HG02571 (cell line): ENCODE measurements around the gene LXN.

Experiments used
- ATAC-seq: cut with Tn5 transposase; IDR thresholded peaks from one replicate; pipeline ENCODE4 v1.9.1; 2021; ENCODE audit warnings: mild to moderate bottlenecking, moderate library complexity; ENCODE audit not compliant: unreplicated experiment

Gene LXN

DNA sequence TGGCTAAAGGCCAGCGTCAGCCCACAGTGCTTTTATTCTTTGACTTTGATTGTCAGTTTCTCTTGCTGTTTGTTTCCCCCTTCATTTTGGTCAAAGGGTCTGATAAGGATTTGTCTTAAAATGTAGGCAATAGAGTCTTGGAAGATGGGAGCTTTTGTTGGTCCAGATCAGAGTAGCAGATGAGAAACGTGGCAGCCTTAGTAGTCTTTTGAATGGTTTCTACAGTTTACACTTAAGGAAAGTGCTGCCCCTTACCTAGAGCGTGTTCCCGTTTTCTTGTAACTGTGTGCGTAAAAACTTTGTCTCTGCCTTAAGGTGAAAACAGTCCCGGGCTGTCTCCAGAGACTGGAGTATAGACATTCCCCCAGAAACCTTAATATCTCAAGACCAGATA lies 630 bp downstream of the LXN start:
- ATAC-seq = peak; percentile 8

DNA sequence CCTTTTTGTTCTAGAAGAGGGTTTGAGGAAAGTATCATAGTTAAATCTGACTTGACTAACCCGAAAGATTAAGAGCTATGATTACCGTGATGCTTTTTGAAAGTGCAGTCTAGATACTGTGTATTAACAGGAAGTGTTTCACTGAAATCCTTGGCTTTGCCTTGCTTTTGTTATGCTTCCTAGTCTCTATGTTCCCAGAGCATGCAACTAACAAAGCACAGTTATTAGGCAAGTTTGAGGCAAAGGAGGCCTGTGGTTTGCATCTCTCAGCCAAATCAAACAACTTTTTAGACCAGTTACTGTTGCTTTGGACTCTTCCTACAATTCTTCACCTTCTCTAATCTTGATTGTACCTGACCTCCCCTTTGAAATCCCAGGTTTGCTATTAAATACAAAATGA lies 3.9 kb downstream of the LXN start:
- no peak for ATAC-seq

DNA sequence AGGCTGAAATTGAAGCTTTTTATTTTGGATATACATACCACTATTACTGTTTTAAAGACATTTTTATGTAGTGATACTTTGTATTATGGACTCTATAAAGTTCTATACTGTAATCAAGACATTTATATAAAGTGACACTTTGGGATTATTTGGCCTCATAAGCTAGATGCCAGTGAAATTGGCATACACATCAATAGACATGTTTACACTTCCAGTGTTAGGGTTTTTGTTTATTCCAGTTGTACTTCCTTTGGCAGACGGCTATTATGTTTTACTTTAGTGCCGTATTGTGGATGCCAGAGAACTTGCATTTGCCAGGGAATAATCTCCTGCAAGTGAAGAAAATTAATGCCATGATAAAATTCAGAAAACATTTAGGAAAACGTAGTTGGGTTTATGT lies 6.0 kb downstream of the LXN start:
- no peak for ATAC-seq

DNA sequence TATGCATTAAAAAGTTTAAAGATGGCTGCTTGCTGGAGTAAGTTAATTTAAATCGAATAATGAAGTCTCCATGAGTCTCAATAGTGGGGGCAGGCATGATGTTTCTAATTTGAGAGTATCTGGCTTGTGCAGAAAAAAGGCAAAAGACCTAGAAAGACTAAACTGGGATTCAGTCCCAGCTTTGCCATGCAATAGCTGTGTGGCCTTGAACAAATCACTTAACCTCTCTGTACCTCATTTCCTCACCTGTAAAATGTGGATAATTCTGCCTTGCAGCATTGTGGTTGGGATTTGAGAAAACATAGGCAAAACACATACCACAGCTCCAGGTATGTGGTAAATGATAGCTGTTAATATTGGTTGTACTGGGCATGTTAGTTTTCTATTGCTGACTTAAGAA lies 8.6 kb downstream of the LXN start:
- no peak for ATAC-seq

DNA sequence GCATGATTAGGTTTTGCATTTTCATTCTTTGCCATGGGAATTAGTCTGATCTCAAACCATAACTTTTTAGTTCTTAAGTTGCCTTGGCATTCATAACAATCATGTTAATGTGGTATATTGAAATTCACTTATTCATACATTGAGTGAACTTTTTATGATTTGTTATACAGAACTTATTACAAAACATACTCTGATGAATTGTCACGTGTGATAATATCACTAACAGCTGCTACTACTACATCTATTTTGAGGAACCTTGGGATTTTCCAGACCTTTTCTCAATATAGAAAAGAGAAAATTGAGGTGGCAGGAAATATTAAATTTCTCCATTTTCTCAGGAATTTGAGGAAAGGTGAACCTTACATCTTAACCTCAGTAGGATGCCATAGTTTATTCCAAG lies 9.2 kb downstream of the LXN start:
- no peak for ATAC-seq

DNA sequence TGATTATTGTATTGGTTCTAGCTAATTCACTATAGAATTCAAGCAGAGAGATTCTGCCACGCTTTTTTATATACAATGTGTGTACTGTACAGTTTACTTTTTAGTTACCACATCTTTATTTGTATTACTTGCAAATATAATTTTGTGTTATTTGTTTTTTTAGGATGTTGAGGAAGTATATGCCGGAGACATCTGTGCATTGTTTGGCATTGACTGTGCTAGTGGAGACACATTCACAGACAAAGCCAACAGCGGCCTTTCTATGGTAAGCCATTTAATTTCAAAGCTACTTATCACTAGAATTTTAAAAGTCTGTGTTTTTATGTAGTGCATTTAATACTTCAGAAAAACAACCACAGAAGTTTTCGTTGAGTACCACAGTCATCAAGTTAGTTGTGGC lies 11.7 kb downstream of the LXN start:
- no peak for ATAC-seq

DNA sequence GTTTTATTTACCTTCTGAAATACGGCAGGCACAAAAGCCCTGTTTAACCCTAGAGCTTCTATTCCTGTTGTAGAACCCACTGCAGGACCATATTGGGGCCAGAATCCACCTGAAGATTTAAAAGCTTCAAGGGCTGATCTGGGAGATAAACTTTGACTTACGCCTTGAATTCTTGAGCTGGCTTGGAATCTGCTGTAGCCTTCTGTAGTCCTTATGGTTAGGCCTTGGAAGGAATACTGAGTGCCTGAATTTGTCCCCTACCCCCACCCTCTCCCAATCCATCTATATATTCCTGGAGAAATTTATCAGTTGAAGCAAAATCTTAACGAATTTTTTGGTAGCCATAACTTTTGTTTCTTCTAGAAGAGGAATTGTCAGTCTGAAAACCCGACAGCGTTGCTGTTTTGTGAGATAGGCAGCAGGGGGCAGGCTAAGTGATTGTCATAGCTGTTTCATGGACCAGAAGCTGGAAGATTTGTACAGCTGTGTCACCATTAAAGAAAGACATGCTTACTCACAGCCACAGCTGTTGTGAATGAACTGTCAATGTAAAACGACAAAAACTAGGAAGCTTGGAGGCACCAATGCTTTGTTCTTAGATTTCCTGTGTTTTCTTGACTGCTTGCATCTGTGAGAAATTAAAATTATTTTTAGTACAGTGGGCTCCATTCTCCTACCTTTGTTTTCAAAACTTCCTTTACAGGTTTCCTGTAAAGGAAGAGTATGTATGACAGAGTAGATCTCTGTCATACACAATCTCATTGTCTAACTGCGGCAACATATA lies 12.8 kb downstream of the LXN start:
- ATAC-seq = peak; percentile 87

DNA sequence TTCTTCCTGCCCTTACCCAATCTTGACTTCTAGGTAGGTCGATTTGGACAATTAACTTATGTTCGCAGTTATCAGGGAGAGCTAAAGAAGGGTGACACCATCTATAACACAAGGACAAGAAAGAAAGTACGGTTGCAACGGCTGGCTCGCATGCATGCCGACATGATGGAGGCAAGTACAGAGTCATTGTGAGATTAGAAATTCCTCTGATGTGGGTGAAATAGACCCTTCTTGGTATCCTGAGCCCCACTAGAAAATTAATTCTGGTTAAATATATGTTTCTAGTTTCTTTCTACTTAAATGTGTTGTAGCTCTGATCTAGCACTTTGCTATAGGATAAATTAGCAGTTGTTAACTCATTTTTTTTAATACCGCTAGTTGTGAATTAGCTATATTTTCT lies 13.6 kb downstream of the LXN start:
- ATAC-seq = no peak

DNA sequence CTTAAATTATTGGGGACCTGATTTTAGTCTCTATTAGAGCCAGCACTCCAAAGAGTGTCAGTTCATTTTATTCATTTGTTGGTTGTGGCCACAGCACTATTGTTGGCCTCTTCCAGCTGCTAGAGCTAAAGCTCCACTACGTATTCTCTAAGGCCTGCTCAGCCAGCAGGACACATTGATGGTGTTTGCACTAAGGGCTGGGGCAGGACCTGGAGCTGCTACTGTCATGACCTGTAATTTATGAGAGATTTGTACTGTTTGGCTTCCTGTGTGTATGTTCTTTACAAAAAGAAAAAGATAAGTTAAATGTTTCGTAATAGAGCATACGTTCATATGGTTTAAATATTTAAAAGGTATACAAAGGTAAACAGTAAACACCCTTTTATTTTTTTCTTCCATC lies 20.0 kb downstream of the LXN start:
- no peak for ATAC-seq

DNA sequence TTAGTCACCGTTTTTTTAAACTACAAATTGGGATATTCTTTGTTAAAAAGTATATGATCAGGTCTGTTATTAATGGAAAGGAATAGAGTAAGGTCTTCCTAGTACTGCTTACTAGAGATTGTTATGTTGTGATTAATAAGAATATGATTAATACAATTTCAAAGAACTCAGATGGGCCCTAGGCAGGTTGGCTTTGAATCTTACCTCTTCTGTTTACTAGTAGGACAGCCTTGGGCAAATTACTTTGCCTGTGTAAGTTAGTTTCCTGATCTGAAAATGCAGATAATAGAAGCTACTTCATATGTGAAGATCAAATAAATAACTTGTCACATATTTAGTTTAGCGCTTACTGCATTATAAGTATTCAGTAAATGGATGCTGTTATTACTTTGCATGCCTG lies 21.3 kb downstream of the LXN start:
- no peak for ATAC-seq

DNA sequence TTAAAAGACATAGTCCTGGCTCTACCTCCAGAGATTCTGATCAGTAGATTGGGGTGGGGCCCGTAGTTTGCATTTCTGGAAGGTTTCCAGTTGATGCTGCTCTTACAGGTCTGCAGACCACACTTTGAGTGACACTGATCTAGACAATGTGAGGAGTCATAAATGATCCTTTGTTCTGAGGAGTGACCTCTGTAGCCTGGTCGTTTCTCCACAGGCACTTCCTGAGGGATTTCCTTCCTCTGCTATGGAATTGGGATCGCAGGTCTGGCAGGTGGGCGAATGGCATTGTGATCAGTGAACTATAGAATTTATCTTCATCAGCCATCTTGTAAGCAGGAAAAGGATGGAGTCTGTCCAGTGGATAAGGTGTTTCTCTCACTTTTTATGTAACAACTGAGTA lies 22.7 kb downstream of the LXN start:
- no peak for ATAC-seq

DNA sequence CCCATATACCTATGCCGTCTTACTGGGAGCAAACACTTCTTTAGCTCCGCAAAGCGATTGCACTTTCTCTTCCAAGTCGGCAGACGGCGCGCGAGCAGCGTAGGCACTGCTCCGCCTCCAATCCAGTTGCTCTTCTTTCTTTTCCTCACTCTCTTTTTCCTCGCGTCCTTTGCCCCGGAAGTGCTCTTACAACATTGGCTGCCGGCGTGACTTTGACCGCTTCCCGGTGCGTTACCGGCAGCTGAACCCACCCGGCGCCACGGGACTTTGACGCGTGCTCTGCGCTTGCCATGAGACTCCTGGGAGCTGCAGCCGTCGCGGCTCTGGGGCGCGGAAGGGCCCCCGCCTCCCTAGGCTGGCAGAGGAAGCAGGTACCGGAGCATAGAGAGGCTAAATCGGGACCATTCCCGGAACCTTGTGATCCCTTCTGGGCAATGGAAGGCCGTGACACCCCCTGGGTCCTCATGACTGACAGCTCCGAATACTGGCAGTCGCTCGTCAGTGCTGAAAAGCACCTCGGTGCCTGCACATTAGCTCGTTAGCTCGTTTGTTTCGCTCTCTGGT lies 28.0 kb downstream of the LXN start, which contains the start of gene GFM1:
Gene GFM1 (plus strand): TSS at position 183 of the 564 bp plus-strand sequence. CDS start 108 bp downstream, at position 291.
- peak; percentile 99 for ATAC-seq

DNA sequence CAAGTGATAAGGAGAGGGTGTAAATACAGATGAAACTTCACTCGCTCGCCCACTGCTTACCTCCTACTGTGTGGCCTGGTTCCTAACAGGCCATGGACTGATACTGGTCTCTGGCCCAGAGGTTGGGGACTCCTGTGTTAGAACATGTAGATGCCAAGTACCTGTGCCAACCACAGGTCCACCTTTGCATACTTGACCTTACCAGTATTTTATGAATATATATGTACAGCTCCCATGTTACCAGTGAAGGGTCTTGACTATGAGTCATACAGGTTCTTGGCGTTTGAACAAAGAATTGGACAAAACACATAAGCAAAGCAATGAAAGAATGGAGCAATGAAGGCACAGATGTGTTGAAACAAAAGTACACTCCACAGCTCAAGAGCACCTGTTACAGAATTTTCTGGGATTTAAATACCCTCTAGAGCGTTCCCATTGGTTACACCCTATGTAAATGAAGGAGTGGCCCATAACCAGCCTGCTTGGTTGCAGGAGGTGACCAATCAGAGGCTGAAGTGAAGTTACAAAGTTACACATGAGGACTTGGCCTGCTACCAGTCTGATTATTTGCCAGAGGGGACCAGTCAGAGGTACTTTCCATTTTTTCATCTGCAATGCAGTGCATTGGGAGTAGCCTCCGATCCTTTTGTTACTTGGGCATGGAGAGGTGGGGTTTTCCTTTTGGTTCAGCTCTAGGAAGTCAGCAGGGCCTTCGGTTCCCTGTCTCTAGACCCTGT lies 29.8 kb downstream of the LXN start:
- ATAC-seq = no peak

DNA sequence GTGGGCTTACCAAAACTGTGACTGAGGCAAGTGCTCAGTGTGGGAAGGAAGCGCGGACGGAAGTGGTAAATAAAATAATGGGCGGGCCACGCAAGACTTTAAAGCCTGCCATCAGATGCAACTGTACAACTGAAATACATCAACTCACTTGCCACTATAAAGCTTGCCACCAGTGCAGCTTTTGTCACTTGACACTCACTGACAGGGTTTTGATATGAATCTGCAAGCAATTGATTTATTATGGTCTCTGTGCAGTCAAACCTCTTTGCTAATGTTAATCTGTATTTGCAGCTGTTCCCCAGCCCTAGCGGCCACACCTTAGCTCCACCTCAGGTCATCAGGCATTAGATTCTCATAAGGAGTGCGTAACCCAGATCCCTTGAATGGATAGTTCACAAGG lies 30.4 kb downstream of the LXN start:
- no peak for ATAC-seq

DNA sequence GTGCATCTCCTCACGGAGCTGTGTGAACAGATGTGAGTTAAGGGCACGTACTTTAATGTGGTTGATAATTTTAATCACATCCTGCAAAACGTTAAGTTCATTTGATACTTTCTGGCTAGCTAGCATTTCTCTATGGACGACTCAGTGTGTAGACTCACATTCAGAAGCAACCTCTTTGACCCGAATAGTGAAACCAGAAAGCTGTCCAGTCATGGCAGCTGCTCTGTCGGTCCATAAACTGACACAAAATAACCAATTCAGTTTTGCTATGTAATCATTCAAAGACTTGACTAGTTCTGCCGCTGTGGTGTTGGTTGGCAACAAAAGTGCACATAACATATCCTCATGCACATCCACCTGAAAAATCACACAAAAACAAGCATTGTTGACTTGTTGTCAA lies 31.8 kb downstream of the LXN start:
- ATAC-seq = no peak

DNA sequence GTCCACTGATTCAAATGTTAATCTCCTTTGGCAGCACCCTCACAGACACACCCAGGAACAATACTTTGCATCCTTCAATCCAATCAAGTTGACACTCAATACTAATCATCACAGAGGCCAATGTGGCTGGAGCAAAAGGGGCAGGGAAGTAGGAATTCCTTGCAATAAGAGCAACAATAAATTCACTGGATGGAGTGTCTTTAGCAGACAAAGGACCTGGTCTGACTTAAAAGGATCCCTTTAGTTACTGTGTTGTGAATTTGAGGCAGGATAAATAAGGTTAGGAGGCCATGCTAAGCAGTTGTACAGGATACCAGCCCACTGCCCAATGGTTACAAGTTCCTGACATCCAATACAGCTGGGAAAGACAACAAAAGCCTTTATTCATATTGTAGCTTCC lies 40.5 kb downstream of the LXN start:
- ATAC-seq = no peak

DNA sequence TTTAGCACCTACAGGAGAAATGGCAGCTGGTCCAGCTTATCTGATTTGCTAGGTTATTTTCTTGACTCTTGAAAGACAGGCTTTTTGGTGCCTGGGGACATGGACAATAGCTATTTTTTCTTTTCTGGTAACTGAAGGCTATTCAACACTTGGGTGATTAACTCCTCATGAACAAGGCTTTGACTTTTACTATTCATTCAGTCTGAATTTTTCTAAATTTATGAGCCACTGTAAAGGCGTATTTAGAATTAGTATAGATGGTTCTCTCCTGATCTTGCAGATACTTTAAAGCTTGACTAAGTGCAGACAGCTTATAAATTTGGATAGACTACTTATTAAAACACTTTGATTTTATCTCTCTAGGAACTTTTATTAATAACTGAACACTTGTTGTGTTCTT lies 46.6 kb downstream of the LXN start:
- no peak for ATAC-seq

DNA sequence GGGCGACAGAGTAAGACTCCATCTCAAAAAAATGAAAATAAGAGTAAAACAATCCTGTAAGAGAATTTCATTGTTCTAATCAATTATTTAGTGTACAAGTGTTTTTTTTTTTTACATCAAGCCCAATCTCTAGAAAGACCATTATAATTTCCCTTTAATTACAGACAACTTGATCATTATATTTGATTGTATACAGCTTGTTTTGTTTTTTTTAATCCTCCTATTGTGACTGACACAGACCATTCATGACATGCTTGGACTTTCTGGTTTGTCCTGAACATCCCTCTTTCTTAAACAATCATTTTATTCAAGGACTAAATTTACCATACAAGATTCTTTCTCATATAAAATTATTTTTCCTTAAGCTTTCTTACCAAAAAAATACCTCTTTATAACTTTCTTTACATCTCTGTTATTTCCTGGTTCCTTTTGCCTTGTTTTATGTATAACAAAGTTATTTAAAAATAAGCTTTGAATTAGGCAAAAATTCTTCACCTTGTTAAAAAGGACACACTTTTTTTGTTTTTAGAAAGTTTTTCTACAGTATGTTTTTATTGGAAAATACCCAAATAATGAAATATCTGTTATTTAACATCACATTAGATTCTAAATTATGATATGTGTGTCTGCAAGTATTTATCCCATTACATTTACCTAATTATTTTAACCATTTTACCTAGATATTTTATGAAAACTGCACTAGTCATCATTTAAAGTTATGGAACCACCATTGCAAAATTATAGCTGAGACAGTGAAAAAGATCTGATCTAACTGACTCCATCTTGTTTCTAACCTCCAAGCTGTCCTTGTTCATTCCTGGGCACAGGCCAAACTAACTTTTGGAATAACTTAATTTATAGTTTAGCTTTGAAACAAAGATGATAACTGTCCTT lies 54.2 kb downstream of the LXN start:
- no peak for ATAC-seq
